ENCODE results near the gene HPGDS. TPM values are rescaled to one million over a fixed set of nuclear protein-coding genes. Genes with fewer than 3 reads are reported as not detected.
"Not testable (repeated sequence)": the region's sequence is repeated elsewhere in the genome, so short reads cannot be mapped to it uniquely, and the experiment has no call there.

Gene HPGDS
- polyA plus RNA-seq, 6 donors from 2014 or later: not detected

DNA sequence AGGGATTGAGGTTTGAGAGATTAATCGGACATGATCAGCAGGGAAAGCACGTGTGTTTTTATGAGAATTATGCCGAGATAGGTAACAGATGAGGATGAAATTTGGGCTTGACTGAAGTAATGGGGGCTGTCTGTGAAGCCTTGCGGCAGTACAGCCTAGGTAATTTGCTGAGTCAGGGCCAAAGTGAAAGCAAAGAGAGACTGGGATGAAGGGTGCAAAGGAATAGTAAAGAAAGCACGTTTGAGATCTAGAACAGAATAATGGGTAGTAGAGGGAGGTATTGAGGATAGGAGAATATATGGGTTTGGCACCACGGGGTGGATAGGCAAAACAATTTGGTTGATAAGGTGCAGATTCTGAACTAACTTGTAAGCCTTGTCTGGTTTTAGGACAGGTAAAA is 47.2 kb downstream of the HPGDS start:
- not testable (repeated sequence) for H3K27ac Mint-ChIP-seq; DNase-seq; H3K4me1 Mint-ChIP-seq; H3K27me3 Mint-ChIP-seq; H3K36me3 Mint-ChIP-seq; ATAC-seq (ENCODE audit: low read depth in 2 of 2); H3K9me3 Mint-ChIP-seq; H3K4me3 Mint-ChIP-seq

DNA sequence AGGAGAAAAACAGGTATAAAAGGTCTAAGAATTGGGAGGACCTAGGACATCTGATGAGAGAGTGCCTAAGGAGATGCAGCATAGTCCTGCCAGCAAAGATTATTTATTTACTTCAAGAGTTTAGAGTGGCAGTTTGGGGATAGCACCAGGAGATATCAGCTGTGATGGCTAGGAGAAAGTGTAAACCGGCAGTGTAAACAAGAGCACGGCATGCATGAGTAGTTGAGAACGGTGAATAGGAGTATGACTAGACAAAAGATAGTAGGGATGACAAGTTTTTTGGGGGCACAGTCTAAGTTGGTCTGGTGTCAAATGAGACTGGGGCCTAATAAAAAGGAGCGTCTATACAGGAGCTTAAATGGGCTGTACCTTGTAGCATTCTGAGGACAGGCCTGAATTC is 48.7 kb downstream of the HPGDS start:
- H3K36me3 Mint-ChIP-seq: peaks cover 7 to 17% of the 10 kb centered on the region in 2 donors
- not testable (repeated sequence) for DNase-seq; H3K4me1 Mint-ChIP-seq; H3K27ac Mint-ChIP-seq; ATAC-seq (ENCODE audit: low read depth in 2 of 2); H3K4me3 Mint-ChIP-seq; H3K27me3 Mint-ChIP-seq; H3K9me3 Mint-ChIP-seq

- DNase-seq (no peak), ATAC-seq (ENCODE audit: low read depth in 2 of 2) (no peak)
- no peaks in the 10 kb centered on the region for H3K27me3 Mint-ChIP-seq
- no peak overlapping the region for H3K27ac Mint-ChIP-seq
- H3K9me3 Mint-ChIP-seq: peaks cover 0 to 2% (median 0%) of the 10 kb centered on the region in 7 donors
- H3K4me3 Mint-ChIP-seq: no peak overlapping the region
- H3K36me3 Mint-ChIP-seq: peaks cover 22 to 25% of the 10 kb centered on the region in 2 donors
- peaks cover 0 to 5% (median 0%) of the 10 kb centered on the region in 3 donors for H3K4me1 Mint-ChIP-seq
These were observed 52.4 kb downstream of the HPGDS start for GRCh38 chr4:94290245-94290644.

GRCh38 chr4:94285666-94286065 is 57.0 kb downstream of the HPGDS start:
- no peak overlapping the region for H3K27ac Mint-ChIP-seq
- H3K4me3 Mint-ChIP-seq: no peak overlapping the region
- ATAC-seq (ENCODE audit: low read depth in 2 of 2) (no peak), DNase-seq (no peak)
- H3K27me3 Mint-ChIP-seq: no peaks in the 10 kb centered on the region
- H3K4me1 Mint-ChIP-seq: peaks cover 0 to 5% (median 0%) of the 10 kb centered on the region in 3 donors
- H3K36me3 Mint-ChIP-seq: peaks cover 33 to 40% of the 10 kb centered on the region in 2 donors
- no peaks in the 10 kb centered on the region for H3K9me3 Mint-ChIP-seq

DNA sequence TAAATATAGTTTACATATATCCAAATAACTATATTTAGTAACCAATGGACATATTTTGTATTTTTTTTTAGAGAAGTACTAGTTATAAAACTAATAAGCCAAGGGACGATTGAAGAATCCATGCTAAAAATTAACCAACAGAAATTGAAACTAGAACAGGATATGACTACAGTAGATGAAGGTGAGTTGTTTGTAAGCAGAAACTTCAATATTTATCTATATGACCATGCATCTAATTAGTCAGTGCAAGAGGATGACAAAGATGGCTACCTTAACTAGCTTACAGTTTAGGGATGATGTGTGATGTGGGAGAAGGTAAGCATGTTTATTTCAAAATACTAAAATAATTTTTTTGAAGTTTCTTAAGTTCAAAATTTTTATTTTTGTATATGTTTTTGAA is 57.7 kb downstream of the HPGDS start:
- H3K27me3 Mint-ChIP-seq: no peaks in the 10 kb centered on the region
- ATAC-seq (ENCODE audit: low read depth in 2 of 2) (no peak), DNase-seq (no peak)
- H3K9me3 Mint-ChIP-seq: no peaks in the 10 kb centered on the region
- H3K4me1 Mint-ChIP-seq: no peaks in the 10 kb centered on the region
- H3K4me3 Mint-ChIP-seq: no peak overlapping the region
- H3K27ac Mint-ChIP-seq: no peak overlapping the region
- peaks cover 30 to 33% of the 10 kb centered on the region in 2 donors for H3K36me3 Mint-ChIP-seq

DNA sequence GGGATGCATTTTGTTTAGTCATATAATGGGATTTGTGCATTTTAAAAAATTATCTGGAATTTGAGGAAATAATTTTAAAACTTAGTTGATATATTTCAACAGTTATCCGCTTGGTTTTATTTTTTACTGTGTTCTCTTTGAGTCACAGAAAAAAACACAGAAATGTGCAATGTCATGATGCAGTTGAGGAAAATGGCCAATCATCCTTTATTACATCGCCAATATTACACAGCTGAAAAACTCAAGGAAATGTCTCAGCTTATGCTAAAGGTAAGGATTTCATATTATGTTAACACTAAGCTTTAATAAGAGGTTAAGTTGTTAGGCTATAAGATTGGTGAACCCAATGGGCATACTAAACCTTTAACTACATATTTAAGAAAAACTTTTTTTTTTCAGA is 63.9 kb downstream of the HPGDS start:
- H3K36me3 Mint-ChIP-seq: peaks cover 25 to 47% of the 10 kb centered on the region in 2 donors
- no peak overlapping the region for H3K27ac Mint-ChIP-seq
- no peaks in the 10 kb centered on the region for H3K4me1 Mint-ChIP-seq
- H3K27me3 Mint-ChIP-seq: no peaks in the 10 kb centered on the region
- no peak overlapping the region for H3K4me3 Mint-ChIP-seq
- no peaks in the 10 kb centered on the region for H3K9me3 Mint-ChIP-seq
- no peak for ATAC-seq (ENCODE audit: low read depth in 2 of 2)
- DNase-seq: no peak

- ATAC-seq (ENCODE audit: low read depth in 2 of 2): no peak
- Mint-ChIP-seq H3K9me3 (no peaks in the 10 kb centered on the region), H3K4me1 (no peaks in the 10 kb centered on the region), H3K36me3 (peaks cover 26 to 42% of the 10 kb centered on the region in 2 donors), H3K4me3 (no peak overlapping the region), H3K27ac (no peak overlapping the region), H3K27me3 (no peaks in the 10 kb centered on the region)
- DNase-seq: no peak
These were observed 65.1 kb downstream of the HPGDS start for GRCh38 chr4:94277534-94277933.

DNA sequence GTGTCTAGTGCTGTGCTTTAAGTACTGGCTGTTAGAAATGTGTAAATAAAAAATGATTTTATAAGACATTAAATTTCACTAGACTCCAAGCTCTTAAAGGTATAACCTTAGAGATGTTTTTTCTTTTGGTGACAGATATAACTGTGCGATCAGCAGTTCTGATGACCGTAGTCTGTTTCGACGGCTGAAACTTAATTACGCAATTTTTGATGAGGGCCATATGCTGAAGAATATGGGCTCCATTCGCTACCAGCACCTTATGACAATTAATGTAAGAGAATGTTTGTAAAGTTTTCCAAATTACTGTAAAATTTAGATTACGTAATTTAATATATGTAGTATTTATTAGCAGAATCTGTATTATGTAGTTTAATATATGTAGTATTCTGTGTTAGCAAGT is 66.4 kb downstream of the HPGDS start:
- DNase-seq: no peak
- no peaks in the 10 kb centered on the region for H3K27me3 Mint-ChIP-seq
- H3K4me3 Mint-ChIP-seq: no peak overlapping the region
- no peak for ATAC-seq (ENCODE audit: low read depth in 2 of 2)
- H3K4me1 Mint-ChIP-seq: no peaks in the 10 kb centered on the region
- H3K27ac Mint-ChIP-seq: no peak overlapping the region
- no peaks in the 10 kb centered on the region for H3K9me3 Mint-ChIP-seq
- peaks cover 27 to 43% of the 10 kb centered on the region in 2 donors for H3K36me3 Mint-ChIP-seq

GRCh38 chr4:94274912-94275311 is 67.7 kb downstream of the HPGDS start:
- no peaks in the 10 kb centered on the region for H3K9me3 Mint-ChIP-seq
- H3K4me3 Mint-ChIP-seq: no peak overlapping the region
- no peak overlapping the region for H3K27ac Mint-ChIP-seq
- H3K36me3 Mint-ChIP-seq: peaks cover 33 to 43% of the 10 kb centered on the region in 2 donors
- no peaks in the 10 kb centered on the region for H3K27me3 Mint-ChIP-seq
- ATAC-seq (ENCODE audit: low read depth in 2 of 2) (no peak), DNase-seq (no peak)
- H3K4me1 Mint-ChIP-seq: no peaks in the 10 kb centered on the region

DNA sequence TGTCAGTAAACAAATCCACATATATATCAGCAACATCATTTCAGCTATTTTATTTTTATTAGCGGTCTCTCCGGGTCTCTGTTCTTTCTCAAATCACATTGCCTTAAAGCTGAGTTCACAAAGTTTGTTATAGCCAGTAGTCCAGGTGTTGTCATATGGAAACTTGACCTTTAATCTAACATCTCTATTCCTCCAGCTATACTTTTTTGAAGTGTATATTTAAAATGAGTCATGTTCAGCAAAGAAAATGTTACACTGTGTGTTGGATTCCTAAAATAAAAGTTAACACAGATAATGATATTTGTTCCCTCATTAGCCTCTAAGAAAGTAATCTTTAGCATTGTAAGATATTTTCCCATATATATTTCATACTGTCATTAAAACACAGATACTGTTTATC is 71.4 kb downstream of the HPGDS start:
- H3K27ac Mint-ChIP-seq: peak overlapping the region in 1 of 6 donors; percentile 38
- H3K4me1 Mint-ChIP-seq: no peaks in the 10 kb centered on the region
- H3K9me3 Mint-ChIP-seq: no peaks in the 10 kb centered on the region
- ATAC-seq (ENCODE audit: low read depth in 2 of 2) (no peak), DNase-seq (no peak)
- H3K27me3 Mint-ChIP-seq: no peaks in the 10 kb centered on the region
- peaks cover 15 to 17% of the 10 kb centered on the region in 2 donors for H3K36me3 Mint-ChIP-seq
- H3K4me3 Mint-ChIP-seq: no peak overlapping the region

DNA sequence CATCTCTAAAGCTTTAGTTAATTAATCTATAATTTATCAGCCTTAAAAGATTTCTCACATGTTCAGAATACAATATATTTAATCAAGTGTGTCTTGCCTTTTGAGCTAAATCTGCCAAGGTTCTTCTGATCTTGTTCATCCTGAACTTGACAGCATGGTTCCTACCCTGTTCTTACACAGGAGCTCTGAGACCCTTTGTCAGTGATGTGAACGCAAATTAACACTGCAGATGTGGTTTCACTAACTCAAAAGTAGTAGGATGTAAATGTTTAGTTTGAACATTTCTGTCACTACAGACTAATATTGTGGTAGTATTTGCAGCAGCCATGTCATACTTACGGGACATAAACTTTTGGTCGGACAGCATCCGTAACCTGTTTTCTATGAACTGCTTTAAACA is 75.6 kb downstream of the HPGDS start:
- Mint-ChIP-seq H3K4me1 (no peaks in the 10 kb centered on the region), H3K4me3 (no peak overlapping the region), H3K27ac (peak overlapping the region in 1 of 6 donors; percentile 21), H3K27me3 (no peaks in the 10 kb centered on the region), H3K36me3 (peaks cover 11 to 16% of the 10 kb centered on the region in 2 donors), H3K9me3 (no peaks in the 10 kb centered on the region)
- ATAC-seq (ENCODE audit: low read depth in 2 of 2) (no peak), DNase-seq (no peak)

GRCh38 chr4:94262163-94263016 is 80.2 kb downstream of the HPGDS start:
- H3K27ac Mint-ChIP-seq: peak overlapping the region in 1 of 6 donors; percentile 60
- no peak overlapping the region for H3K4me3 Mint-ChIP-seq
- no peaks in the 10 kb centered on the region for H3K9me3 Mint-ChIP-seq
- DNase-seq: no peak
- ATAC-seq (ENCODE audit: low read depth in 2 of 2): no peak
- no peaks in the 10 kb centered on the region for H3K27me3 Mint-ChIP-seq
- peaks cover 0 to 4% (median 0%) of the 10 kb centered on the region in 3 donors for H3K4me1 Mint-ChIP-seq
- H3K36me3 Mint-ChIP-seq: peaks cover 13 to 19% of the 10 kb centered on the region in 2 donors

GRCh38 chr4:94256828-94257227 is 85.8 kb downstream of the HPGDS start:
- DNase-seq: no peak
- Mint-ChIP-seq H3K9me3 (no peaks in the 10 kb centered on the region), H3K4me1 (peaks cover 0 to 4% (median 0%) of the 10 kb centered on the region in 3 donors), H3K27ac (peak overlapping the region in 1 of 6 donors; percentile 28), H3K27me3 (no peaks in the 10 kb centered on the region), H3K4me3 (no peak overlapping the region), H3K36me3 (peaks cover 4 to 21% of the 10 kb centered on the region in 2 donors)
- ATAC-seq (ENCODE audit: low read depth in 2 of 2): no peak

DNA sequence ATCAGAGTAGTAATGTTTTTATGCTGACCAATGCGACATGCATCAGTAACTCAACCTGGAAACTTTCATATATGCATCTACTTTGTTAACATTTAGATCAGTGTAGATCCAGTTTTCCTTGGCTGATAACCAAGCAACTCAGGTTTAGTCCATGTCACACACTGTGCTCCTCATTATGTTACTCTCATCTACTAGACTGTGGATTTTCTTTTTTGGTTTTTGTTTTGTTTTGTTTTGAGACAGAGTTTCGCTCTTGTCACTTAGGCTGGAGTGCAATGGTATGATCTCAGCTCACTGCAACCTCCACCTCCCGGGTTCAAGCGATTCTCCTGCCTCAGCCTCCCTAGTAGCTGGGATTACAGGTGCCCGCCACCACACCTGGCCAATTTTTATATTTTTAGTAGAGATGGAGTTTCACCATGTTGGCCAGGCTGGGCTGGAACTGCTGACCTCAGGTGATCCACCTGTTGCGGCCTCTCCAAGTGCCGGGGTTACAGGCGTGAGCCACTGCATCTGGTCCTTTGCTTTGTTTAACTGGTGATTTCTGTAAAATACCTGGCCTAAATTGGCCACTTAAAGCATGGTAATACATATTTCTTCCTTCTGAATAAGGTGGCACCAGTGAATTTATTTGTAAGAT is 86.4 kb downstream of the HPGDS start:
- H3K9me3 Mint-ChIP-seq: no peaks in the 10 kb centered on the region
- no peak for DNase-seq
- H3K4me3 Mint-ChIP-seq: no peak overlapping the region
- H3K27me3 Mint-ChIP-seq: no peaks in the 10 kb centered on the region
- peaks cover 0 to 23% of the 10 kb centered on the region in 2 donors for H3K36me3 Mint-ChIP-seq
- ATAC-seq (ENCODE audit: low read depth in 2 of 2): no peak
- H3K4me1 Mint-ChIP-seq: peaks cover 0 to 4% (median 0%) of the 10 kb centered on the region in 3 donors
- H3K27ac Mint-ChIP-seq: peak overlapping the region in 1 of 6 donors; percentile 47
